Pancreas (tissue), 10 donors: ENCODE measurements around the gene ANKIB1. TPM values are rescaled to one million over a fixed set of nuclear protein-coding genes. Genes with fewer than 3 reads are reported as not detected.
A peak's percentile ranks its signal among the peaks of the same experiment; 100 is the strongest.
"Not testable (repeated sequence)": the region's sequence is repeated elsewhere in the genome, so short reads cannot be mapped to it uniquely, and the experiment has no call there.

Experiments used
- ATAC-seq, 4 donors: fragments of 200-7000 bp; cut with Tn5 transposase; one replicate each; pipeline versions ENCODE4 v1.8.0 to v1.9.1; 2020; ENCODE audit warnings: mild to moderate bottlenecking in 4 of 4, moderate library complexity in 4 of 4
- DNase-seq, 6 donors: peaks; one replicate each; pipeline ENCODE4 v3.0.0-alpha.2; 2020
- FAIRE-seq: peaks from 2 replicates; lab custom pipeline; 2012; peaks lifted over from hg19 to GRCh38; lab: Jason Lieb, UNC
- H3K27ac ChIP-seq, 4 donors: fragments of 200-600 bp; sonication (generic); 1 replicate in 3 of 4; 2 replicates in 1 of 4; pipeline versions ENCODE4 v1.5.0 to v1.8.0; 2020
- H3K27me3 ChIP-seq, 4 donors: fragments of 200-600 bp; one replicate each; pipeline ENCODE4 v1.8.0; 2021
- H3K36me3 ChIP-seq, 3 donors: fragments of 200-600 bp; sonication (generic) in 1 of 3; one replicate each; pipeline versions ENCODE4 v1.5.0 to v1.8.0; 2020 to 2021
- H3K4me1 ChIP-seq, 3 donors: fragments of 200-600 bp; one replicate each; pipeline ENCODE4 v1.8.0; 2021
- H3K4me3 ChIP-seq, 4 donors: fragments of 200-600 bp; sonication (generic) in 2 of 4; one replicate each; pipeline versions ENCODE4 v1.5.0 to v1.8.0; 2020 to 2021
- H3K9me3 ChIP-seq, 4 donors: fragments of 200-600 bp; one replicate each; pipeline ENCODE4 v1.8.0; 2021
- CTCF ChIP-seq, 4 donors: fragments of 200-600 bp; sonication (generic) in 3 of 4; IDR thresholded peaks; one replicate each; pipeline versions ENCODE4 v1.5.0 to v1.8.0; 2021; ENCODE audit warnings: antibody characterized with exemption in 4 of 4
- WGBS, 2 donors: extraction: QIAGEN DNeasy Blood & Tissue Kit; methylation state at CpG; one replicate each; pipeline ENCODE4 v1.1.7; 2013; 5-methylcytosine and 5-hydroxymethylcytosine counted together
- intact Hi-C, 3 donors: fragments of 100-400 bp; cut with DNase I; formaldehyde crosslinking; loops; one replicate each; pipeline versions ENCODE4 v1.11.1 to v1.14.2; 2022
- polyA plus RNA-seq, 2 donors: library from polyadenylated mRNA; stranded (reverse); fragments of 200-250 nt; gene quantifications; one replicate each; pipeline ENCODE4 v1.2.3, GENCODE V29; 2013
- total RNA-seq, 6 donors: library from RNA; stranded (reverse); fragmentation: NEBNext Ultra II Directional in 4 of 6; extraction: Animal tissue kit (Norgen Biotek cat#: 25700) in 4 of 6; gene quantifications; one replicate each; pipeline versions ENCODE4 v1.2.1 to v1.2.4, GENCODE V29; 2021 to 2023
- donor health status: healthy with polysubstance abuse.
- donor health status: DM: no; HTN: no; CAD: no; lungs with moderate emphysema.
- donor health status: DM: no; HTN: no; CAD: no.
- donor health status: control.
- donor health status: control.
- donor health status: Bipolar disorder and iron deficiency.
- donor health status: DM: yes; HTN: yes; CAD: no.
- donor health status: DM: no; HTN: no; CAD: no.
- donor health status: DM: no; HTN: no; CAD: no.
- donor health status: DM: yes; HTN: yes; CAD: no.

ANKIB1 gene
- total and polyA plus RNA-seq, 8 donors = 7.7 to 36.5 (median 20.8) TPM

GRCh38 chr7:92437956-92438491 lies 192.2 kb downstream of the ANKIB1 start:
- 69 to 81% methylated on average over 6 of the region's 6 CpGs for WGBS, 2 donors
- Histone ChIP-seq H3K36me3 (no peaks in the 10 kb centered on the region), H3K27ac (no peak overlapping the region), H3K4me1 (no peaks in the 10 kb centered on the region), H3K27me3 (no peaks in the 10 kb centered on the region), H3K4me3 (no peak overlapping the region), H3K9me3 (no peaks in the 10 kb centered on the region)
- FAIRE-seq = no peak
- no peak for ATAC-seq
- DNase-seq = no peak
- intact Hi-C loops = no loop called here
- no peak for TF ChIP-seq CTCF (IDR thresholded peaks at IDR 0.05)

- H3K4me1 ChIP-seq, DNase-seq, H3K4me3 ChIP-seq, ATAC-seq, H3K9me3 ChIP-seq, H3K36me3 ChIP-seq, FAIRE-seq, H3K27me3 ChIP-seq, H3K27ac ChIP-seq: not testable (repeated sequence)
- 86 to 95% methylated on average over 2 of the region's 2 CpGs for WGBS, 2 donors
- intact Hi-C loops = loop anchor here in 1 of 3 donors (10.0 kb wide), 1 partner anchor 308 kb away; the partner anchor contains the start of gene CYP51A1
These were observed 196.9 kb downstream of the ANKIB1 start for GRCh38 chr7:92442720-92443119.

- Histone ChIP-seq H3K27ac (peak overlapping the region; percentile 94 to 99 (median 98)), H3K4me3 (peak overlapping the region in 3 of 4 donors; percentile 84 to 99 (median 98)), H3K27me3 (no peaks in the 10 kb centered on the region), H3K4me1 (peaks cover 13 to 17% (median 15%) of the 10 kb centered on the region in 3 donors), H3K9me3 (no peaks in the 10 kb centered on the region), H3K36me3 (peaks cover 0 to 4% (median 0%) of the 10 kb centered on the region in 3 donors)
- peak in 1 of 4 donors; percentile 83 for TF ChIP-seq CTCF (IDR thresholded peaks at IDR 0.05)
- ATAC-seq (no peak), DNase-seq (peak in 1 of 6 donors; percentile 27), FAIRE-seq (peak; percentile 67)
- WGBS, 2 donors = 52 to 54% methylated on average over 21 of the region's 21 CpGs
- intact Hi-C loops = loop anchor here in 1 of 3 donors (10.0 kb wide), 1 partner anchor 312 kb away; the partner anchor contains the start of gene CYP51A1
These were observed 201.1 kb downstream of the ANKIB1 start for GRCh38 chr7:92446869-92447344.

- peak in 3 of 4 donors; percentile 89 to 92 (median 90) for TF ChIP-seq CTCF (IDR thresholded peaks at IDR 0.05)
- WGBS, 2 donors = 0% methylated on average over 64 to 87 of the region's 87 CpGs
- peak within 1 kb of the TSS; percentile 84 to 99 (median 97) for H3K4me3 ChIP-seq
- H3K9me3 ChIP-seq = no peaks in the 10 kb centered on the region
- H3K36me3 ChIP-seq = peaks cover 0 to 9% (median 0%) of the 10 kb centered on the region in 3 donors
- peak; percentile 91 to 96 (median 94) for DNase-seq
- H3K27me3 ChIP-seq = no peaks in the 10 kb centered on the region
- ATAC-seq = peak; percentile 95 to 99 (median 96)
- intact Hi-C loops = loop anchor here in 1 of 3 donors (10.0 kb wide), 1 partner anchor 313 kb away; the partner anchor contains the start of gene CYP51A1
- H3K4me1 ChIP-seq = peaks cover 13 to 17% (median 15%) of the 10 kb centered on the region in 3 donors
- FAIRE-seq = no peak
- peak within 1 kb of the TSS; percentile 94 to 99 (median 98) for H3K27ac ChIP-seq
These were observed 201.8 kb downstream of the ANKIB1 start, which contains the start of gene GATAD1 for GRCh38 chr7:92447345-92448204. TSS of gene GATAD1 (plus strand) at chr7:92447482. CDS start at chr7:92447730, 248 bp downstream.

GRCh38 chr7:92448205-92448747 lies 202.5 kb downstream of the ANKIB1 start:
- 0% methylated on average over 11 of the region's 11 CpGs for WGBS, 2 donors
- Histone ChIP-seq H3K4me3 (peak overlapping the region; percentile 84 to 99 (median 97)), H3K4me1 (peaks cover 13 to 17% (median 15%) of the 10 kb centered on the region in 3 donors), H3K27me3 (no peaks in the 10 kb centered on the region), H3K9me3 (no peaks in the 10 kb centered on the region), H3K27ac (peak overlapping the region; percentile 94 to 99 (median 98)), H3K36me3 (peaks cover 0 to 9% (median 0%) of the 10 kb centered on the region in 3 donors)
- no peak for TF ChIP-seq CTCF (IDR thresholded peaks at IDR 0.05)
- ATAC-seq (peak; percentile 48 to 68 (median 64)), FAIRE-seq (no peak), DNase-seq (peak in 4 of 6 donors; percentile 46 to 73 (median 56))
- intact Hi-C loops = loop anchor here in 1 of 3 donors (10.0 kb wide), 1 partner anchor 313 kb away; the partner anchor contains the start of gene CYP51A1
